ENCODE measurements around the gene SLC30A7.

Gene SLC30A7

GRCh38 chr1:100971021-100971420, 75.1 kb downstream of the SLC30A7 start:
- no peak for DNase-seq (ENCODE audit: low read depth in 2 of 2, low spot score in 1 of 2)

- no peak for DNase-seq (ENCODE audit: low read depth in 2 of 2, low spot score in 1 of 2)
Observed at GRCh38 chr1:100972185-100972584, 76.3 kb downstream of the SLC30A7 start.

- no peak for DNase-seq (ENCODE audit: low read depth in 2 of 2, low spot score in 1 of 2)
Observed at GRCh38 chr1:100976936-100977335, 81.0 kb downstream of the SLC30A7 start.

- DNase-seq (ENCODE audit: low read depth in 2 of 2, low spot score in 1 of 2) = no peak
Observed at GRCh38 chr1:100979631-100980030, 83.7 kb downstream of the SLC30A7 start.

GRCh38 chr1:100982793-100983192, 86.9 kb downstream of the SLC30A7 start:
- DNase-seq (ENCODE audit: low read depth in 2 of 2, low spot score in 1 of 2) = no peak

GRCh38 chr1:100988121-100988520, 92.2 kb downstream of the SLC30A7 start:
- DNase-seq (ENCODE audit: low read depth in 2 of 2, low spot score in 1 of 2) = no peak

GRCh38 chr1:100989306-100990077, 93.6 kb downstream of the SLC30A7 start:
- no peak for DNase-seq (ENCODE audit: low read depth in 2 of 2, low spot score in 1 of 2)

- no peak for DNase-seq (ENCODE audit: low read depth in 2 of 2, low spot score in 1 of 2)
Observed at GRCh38 chr1:100995198-100995988, 99.5 kb downstream of the SLC30A7 start.

- no peak for DNase-seq (ENCODE audit: low read depth in 2 of 2, low spot score in 1 of 2)
Observed at GRCh38 chr1:100998426-100998825, 102.5 kb downstream of the SLC30A7 start.

GRCh38 chr1:101000131-101000873, 104.4 kb downstream of the SLC30A7 start:
- no peak for DNase-seq (ENCODE audit: low read depth in 2 of 2, low spot score in 1 of 2)

GRCh38 chr1:101002551-101002950, 106.7 kb downstream of the SLC30A7 start:
- no peak for DNase-seq (ENCODE audit: low read depth in 2 of 2, low spot score in 1 of 2)

GRCh38 chr1:101003012-101003650, 107.2 kb downstream of the SLC30A7 start:
- no peak for DNase-seq (ENCODE audit: low read depth in 2 of 2, low spot score in 1 of 2)

- no peak for DNase-seq (ENCODE audit: low read depth in 2 of 2, low spot score in 1 of 2)
Observed at GRCh38 chr1:101004061-101004460, 108.2 kb downstream of the SLC30A7 start.

- DNase-seq (ENCODE audit: low read depth in 2 of 2, low spot score in 1 of 2) = no peak
Observed at GRCh38 chr1:101004670-101005069, 108.8 kb downstream of the SLC30A7 start.

GRCh38 chr1:101005183-101005582, 109.3 kb downstream of the SLC30A7 start:
- no peak for DNase-seq (ENCODE audit: low read depth in 2 of 2, low spot score in 1 of 2)

GRCh38 chr1:101005871-101006270, 110.0 kb downstream of the SLC30A7 start:
- DNase-seq (ENCODE audit: low read depth in 2 of 2, low spot score in 1 of 2) = no peak

GRCh38 chr1:101006553-101006952, 110.7 kb downstream of the SLC30A7 start:
- no peak for DNase-seq (ENCODE audit: low read depth in 2 of 2, low spot score in 1 of 2)

- DNase-seq (ENCODE audit: low read depth in 2 of 2, low spot score in 1 of 2) = no peak
Observed at GRCh38 chr1:101008229-101008834, 112.4 kb downstream of the SLC30A7 start.

- DNase-seq (ENCODE audit: low read depth in 2 of 2, low spot score in 1 of 2) = no peak
Observed at GRCh38 chr1:101013776-101014175, 117.9 kb downstream of the SLC30A7 start.

- no peak for DNase-seq (ENCODE audit: low read depth in 2 of 2, low spot score in 1 of 2)
Observed at GRCh38 chr1:101017448-101017847, 121.6 kb downstream of the SLC30A7 start.

- no peak for DNase-seq (ENCODE audit: low read depth in 2 of 2, low spot score in 1 of 2)
Observed at GRCh38 chr1:101022294-101022693, 126.4 kb downstream of the SLC30A7 start.

Data from stimulated activated CD8-positive, alpha-beta memory T cell treated with anti-CD3 and anti-CD28 coated beads, Interleukin-4, amount 100 ng/mL, for 1 hour (primary cell).